Measurements from ENCODE around the gene TBX1. TPM values are rescaled to one million over a fixed set of nuclear protein-coding genes. Genes with fewer than 3 reads are reported as not detected.

Gene TBX1
- total RNA-seq, 2 experiments from 2014 or later: not detected

Other genes starting within 250 kb of the TBX1 start
- gene CLDN5, start 236.4 kb upstream of the TBX1 start, total RNA-seq: not detected
- gene SEPTIN5, start 46.3 kb upstream of the TBX1 start, total RNA-seq: 1 to 10 TPM; 1.1 to 1.3 TPM
- gene GP1BB, start 37.2 kb upstream of the TBX1 start, total RNA-seq: not detected
- gene GNB1L, start 94.1 kb downstream of the TBX1 start, total RNA-seq: 10 to 100 TPM; 14.5 TPM
- gene RTL10, start 94.1 kb downstream of the TBX1 start, total RNA-seq: 10 to 100 TPM; 18.7 to 23.1 TPM
- 10 to 100 TPM; 76.1 to 79.6 TPM for gene COMT, start 181.0 kb downstream of the TBX1 start, total RNA-seq
- 10 to 100 TPM; 20.3 to 20.9 TPM for gene TXNRD2, start 181.0 kb downstream of the TBX1 start, total RNA-seq

All from activated naive CD8-positive, alpha-beta T cell treated with anti-CD3 and anti-CD28 coated beads for 36 hours (primary cell).